ENCODE data around the gene CDH11. TPM values are rescaled to one million over a fixed set of nuclear protein-coding genes. Genes with fewer than 3 reads are reported as not detected.

Gene CDH11
- total RNA-seq, 1 donor from 2014 or later = not detected

- H3K4me3 Mint-ChIP-seq = no peak overlapping the region
- no peaks in the 10 kb centered on the region for H3K27me3 Mint-ChIP-seq (ENCODE audit: insufficient read depth)
- no peaks in the 10 kb centered on the region for H3K4me1 Mint-ChIP-seq (ENCODE audit: low read depth)
- no peaks in the 10 kb centered on the region for H3K36me3 Mint-ChIP-seq (ENCODE audit: low read depth)
- intact Hi-C loops (cut with micrococcal nuclease) = no loop called here
- no peaks in the 10 kb centered on the region for H3K9me3 Mint-ChIP-seq
- DNase-seq (ENCODE audit: low spot score) = no peak
- no peak overlapping the region for H3K27ac Mint-ChIP-seq
Observed at GRCh38 chr16:65106757-65107156, 15.1 kb downstream of the CDH11 start.

GRCh38 chr16:65105171-65105570 lies 16.7 kb downstream of the CDH11 start:
- Mint-ChIP-seq H3K4me3 (no peak overlapping the region), H3K27ac (no peak overlapping the region), H3K27me3 (ENCODE audit: insufficient read depth) (no peaks in the 10 kb centered on the region), H3K36me3 (ENCODE audit: low read depth) (no peaks in the 10 kb centered on the region), H3K4me1 (ENCODE audit: low read depth) (no peaks in the 10 kb centered on the region), H3K9me3 (no peaks in the 10 kb centered on the region)
- intact Hi-C loops (cut with micrococcal nuclease) = no loop called here
- DNase-seq (ENCODE audit: low spot score) = no peak

- Mint-ChIP-seq H3K36me3 (ENCODE audit: low read depth) (no peaks in the 10 kb centered on the region), H3K27ac (no peak overlapping the region), H3K27me3 (ENCODE audit: insufficient read depth) (no peaks in the 10 kb centered on the region), H3K4me3 (no peak overlapping the region), H3K9me3 (no peaks in the 10 kb centered on the region), H3K4me1 (ENCODE audit: low read depth) (no peaks in the 10 kb centered on the region)
- DNase-seq (ENCODE audit: low spot score) = no peak
- intact Hi-C loops (cut with micrococcal nuclease) = no loop called here
Observed at GRCh38 chr16:65104471-65104870, 17.4 kb downstream of the CDH11 start.

- DNase-seq (ENCODE audit: low spot score) = no peak
- no peaks in the 10 kb centered on the region for H3K4me1 Mint-ChIP-seq (ENCODE audit: low read depth)
- H3K9me3 Mint-ChIP-seq = peaks cover 3% of the 10 kb centered on the region
- no peaks in the 10 kb centered on the region for H3K36me3 Mint-ChIP-seq (ENCODE audit: low read depth)
- H3K27me3 Mint-ChIP-seq (ENCODE audit: insufficient read depth) = no peaks in the 10 kb centered on the region
- H3K27ac Mint-ChIP-seq = no peak overlapping the region
- H3K4me3 Mint-ChIP-seq = no peak overlapping the region
- intact Hi-C loops (cut with micrococcal nuclease) = no loop called here
Observed at GRCh38 chr16:65102326-65102725, 19.5 kb downstream of the CDH11 start.

- intact Hi-C loops (cut with micrococcal nuclease) = no loop called here
- DNase-seq (ENCODE audit: low spot score) = no peak
- Mint-ChIP-seq H3K27ac (no peak overlapping the region), H3K27me3 (ENCODE audit: insufficient read depth) (no peaks in the 10 kb centered on the region), H3K4me1 (ENCODE audit: low read depth) (no peaks in the 10 kb centered on the region), H3K4me3 (no peak overlapping the region), H3K36me3 (ENCODE audit: low read depth) (no peaks in the 10 kb centered on the region), H3K9me3 (peaks cover 3% of the 10 kb centered on the region)
Observed at GRCh38 chr16:65101009-65101408, 20.9 kb downstream of the CDH11 start.

GRCh38 chr16:65099607-65100006 lies 22.3 kb downstream of the CDH11 start:
- Mint-ChIP-seq H3K27me3 (ENCODE audit: insufficient read depth) (no peaks in the 10 kb centered on the region), H3K36me3 (ENCODE audit: low read depth) (no peaks in the 10 kb centered on the region), H3K4me1 (ENCODE audit: low read depth) (no peaks in the 10 kb centered on the region), H3K27ac (no peak overlapping the region), H3K9me3 (peaks cover 3% of the 10 kb centered on the region), H3K4me3 (no peak overlapping the region)
- DNase-seq (ENCODE audit: low spot score) = no peak
- intact Hi-C loops (cut with micrococcal nuclease) = no loop called here

GRCh38 chr16:65098916-65099315 lies 22.9 kb downstream of the CDH11 start:
- Mint-ChIP-seq H3K4me3 (no peak overlapping the region), H3K27ac (no peak overlapping the region), H3K27me3 (ENCODE audit: insufficient read depth) (no peaks in the 10 kb centered on the region), H3K9me3 (peaks cover 3% of the 10 kb centered on the region), H3K36me3 (ENCODE audit: low read depth) (no peaks in the 10 kb centered on the region), H3K4me1 (ENCODE audit: low read depth) (no peaks in the 10 kb centered on the region)
- no peak for DNase-seq (ENCODE audit: low spot score)
- intact Hi-C loops (cut with micrococcal nuclease) = no loop called here

- Mint-ChIP-seq H3K36me3 (ENCODE audit: low read depth) (no peaks in the 10 kb centered on the region), H3K4me1 (ENCODE audit: low read depth) (no peaks in the 10 kb centered on the region), H3K27me3 (ENCODE audit: insufficient read depth) (no peaks in the 10 kb centered on the region), H3K9me3 (peaks cover 3% of the 10 kb centered on the region), H3K4me3 (no peak overlapping the region), H3K27ac (no peak overlapping the region)
- intact Hi-C loops (cut with micrococcal nuclease) = no loop called here
- DNase-seq (ENCODE audit: low spot score) = no peak
Observed at GRCh38 chr16:65097296-65097695, 24.6 kb downstream of the CDH11 start.

- no peak overlapping the region for H3K4me3 Mint-ChIP-seq
- H3K27ac Mint-ChIP-seq = no peak overlapping the region
- intact Hi-C loops (cut with micrococcal nuclease) = no loop called here
- H3K9me3 Mint-ChIP-seq = peaks cover 3% of the 10 kb centered on the region
- DNase-seq (ENCODE audit: low spot score) = no peak
- H3K36me3 Mint-ChIP-seq (ENCODE audit: low read depth) = no peaks in the 10 kb centered on the region
- H3K27me3 Mint-ChIP-seq (ENCODE audit: insufficient read depth) = no peaks in the 10 kb centered on the region
- H3K4me1 Mint-ChIP-seq (ENCODE audit: low read depth) = no peaks in the 10 kb centered on the region
Observed at GRCh38 chr16:65095906-65096305, 26.0 kb downstream of the CDH11 start.

GRCh38 chr16:65095090-65095728 lies 26.7 kb downstream of the CDH11 start:
- intact Hi-C loops (cut with micrococcal nuclease) = no loop called here
- no peak overlapping the region for H3K27ac Mint-ChIP-seq
- no peak overlapping the region for H3K4me3 Mint-ChIP-seq
- H3K27me3 Mint-ChIP-seq (ENCODE audit: insufficient read depth) = no peaks in the 10 kb centered on the region
- no peak for DNase-seq (ENCODE audit: low spot score)
- H3K4me1 Mint-ChIP-seq (ENCODE audit: low read depth) = no peaks in the 10 kb centered on the region
- H3K36me3 Mint-ChIP-seq (ENCODE audit: low read depth) = no peaks in the 10 kb centered on the region
- H3K9me3 Mint-ChIP-seq = peaks cover 5% of the 10 kb centered on the region

- no peaks in the 10 kb centered on the region for H3K36me3 Mint-ChIP-seq (ENCODE audit: low read depth)
- H3K27me3 Mint-ChIP-seq (ENCODE audit: insufficient read depth) = no peaks in the 10 kb centered on the region
- DNase-seq (ENCODE audit: low spot score) = no peak
- H3K9me3 Mint-ChIP-seq = peaks cover 6% of the 10 kb centered on the region
- no peak overlapping the region for H3K4me3 Mint-ChIP-seq
- no peak overlapping the region for H3K27ac Mint-ChIP-seq
- no peaks in the 10 kb centered on the region for H3K4me1 Mint-ChIP-seq (ENCODE audit: low read depth)
- intact Hi-C loops (cut with micrococcal nuclease) = no loop called here
Observed at GRCh38 chr16:65094009-65094408, 27.9 kb downstream of the CDH11 start.

- DNase-seq (ENCODE audit: low spot score) = no peak
- no peaks in the 10 kb centered on the region for H3K27me3 Mint-ChIP-seq (ENCODE audit: insufficient read depth)
- H3K9me3 Mint-ChIP-seq = no peaks in the 10 kb centered on the region
- no peaks in the 10 kb centered on the region for H3K4me1 Mint-ChIP-seq (ENCODE audit: low read depth)
- no peak overlapping the region for H3K4me3 Mint-ChIP-seq
- intact Hi-C loops (cut with micrococcal nuclease) = no loop called here
- no peak overlapping the region for H3K27ac Mint-ChIP-seq
- H3K36me3 Mint-ChIP-seq (ENCODE audit: low read depth) = no peaks in the 10 kb centered on the region
Observed at GRCh38 chr16:65083164-65083857, 38.6 kb downstream of the CDH11 start.

- Mint-ChIP-seq H3K9me3 (no peaks in the 10 kb centered on the region), H3K27ac (no peak overlapping the region), H3K36me3 (ENCODE audit: low read depth) (no peaks in the 10 kb centered on the region), H3K27me3 (ENCODE audit: insufficient read depth) (no peaks in the 10 kb centered on the region), H3K4me1 (ENCODE audit: low read depth) (no peaks in the 10 kb centered on the region), H3K4me3 (no peak overlapping the region)
- no peak for DNase-seq (ENCODE audit: low spot score)
- intact Hi-C loops (cut with micrococcal nuclease) = no loop called here
Observed at GRCh38 chr16:65079549-65079948, 42.3 kb downstream of the CDH11 start.

- no peak for DNase-seq (ENCODE audit: low spot score)
- Mint-ChIP-seq H3K4me3 (no peak overlapping the region), H3K27me3 (ENCODE audit: insufficient read depth) (no peaks in the 10 kb centered on the region), H3K36me3 (ENCODE audit: low read depth) (no peaks in the 10 kb centered on the region), H3K27ac (no peak overlapping the region), H3K9me3 (no peaks in the 10 kb centered on the region), H3K4me1 (ENCODE audit: low read depth) (no peaks in the 10 kb centered on the region)
- intact Hi-C loops (cut with micrococcal nuclease) = no loop called here
Observed at GRCh38 chr16:65077181-65077580, 44.7 kb downstream of the CDH11 start.

Data from activated T-helper 1 cell treated with anti-CD3 and anti-CD28 coated beads, Interleukin-12 subunit alpha, Interleukin-12 subunit beta, Interleukin-2, Interleukin-4 antibody, amounts not matched to agents 30 ng/mL and 10 ng/mL and 1 ng/mL, durations not matched to agents 14 hours and 24 hours and 36 hours (primary cell).